ENCODE data around the gene UBN2.

UBN2 gene

GRCh38 chr7:139329119-139329518 is 98.1 kb downstream of the UBN2 start:
- no peak overlapping the region for H3K27ac ChIP-seq (ENCODE audit: extremely low read depth, low read depth, low read length)
- H3K4me3 ChIP-seq (ENCODE audit: low read depth, low read length), result no peak overlapping the region
- CTCF ChIA-PET, result interaction anchor here (1.6 to 2.3 kb wide), 2 partner anchors 8 to 10 kb away, joined by 4 to 5 read pairs; no protein-coding TSS in a partner anchor
- no peaks in the 10 kb centered on the region for H3K9me3 ChIP-seq (ENCODE audit: control insufficient read depth, insufficient read depth, low read depth, low read length)
- no peaks in the 10 kb centered on the region for H3K36me3 ChIP-seq (ENCODE audit: control insufficient read depth in 2 of 2, insufficient read depth in 1 of 2, low read length in 2 of 2)
- H3K4me1 ChIP-seq (ENCODE audit: control insufficient read depth, insufficient read depth, low read length), result no peaks in the 10 kb centered on the region
- POLR2A ChIA-PET, result no interaction called here
- TF ChIP-seq ZNF677 (tag by site-specific recombination; IDR thresholded peaks at IDR 0.05), result peak; percentile 76
- no peak for TF ChIP-seq ZNF610 (tag by site-specific recombination; IDR thresholded peaks at IDR 0.05; ENCODE audit: borderline replicate concordance)
- TF ChIP-seq BCL6B (tag by site-specific recombination; IDR thresholded peaks at IDR 0.05), result no peak

- H3K27ac ChIP-seq (ENCODE audit: extremely low read depth, low read depth, low read length), result no peak overlapping the region
- no peaks in the 10 kb centered on the region for H3K36me3 ChIP-seq (ENCODE audit: control insufficient read depth in 2 of 2, insufficient read depth in 1 of 2, low read length in 2 of 2)
- no peak overlapping the region for H3K4me3 ChIP-seq (ENCODE audit: low read depth, low read length)
- CTCF ChIA-PET, result interaction anchor here (1.0 to 2.3 kb wide), 3 partner anchors 9 to 10 kb away, joined by 3 to 5 read pairs (median 4); no protein-coding TSS in a partner anchor
- TF ChIP-seq ZNF184 (tag by site-specific recombination; IDR thresholded peaks at IDR 0.05) (no peak), GLI2 (tag by site-specific recombination; IDR thresholded peaks at IDR 0.05; ENCODE audit: borderline replicate concordance, low read depth) (no peak), ZNF473 (tag by site-specific recombination; IDR thresholded peaks at IDR 0.05) (no peak), KLF1 (tag by site-specific recombination; IDR thresholded peaks at IDR 0.05) (no peak), PRDM2 (tag by site-specific recombination; IDR thresholded peaks at IDR 0.05; ENCODE audit: borderline replicate concordance) (no peak), ZNF221 (tag by site-specific recombination; IDR thresholded peaks at IDR 0.05; ENCODE audit: borderline replicate concordance) (no peak), ZNF658 (tag by site-specific recombination; IDR thresholded peaks at IDR 0.05) (no peak), ZNF394 (tag by site-specific recombination; IDR thresholded peaks at IDR 0.05; ENCODE audit: borderline replicate concordance) (no peak), ZBTB21 (tag by site-specific recombination; IDR thresholded peaks at IDR 0.05) (no peak), ZNF624 (tag by site-specific recombination; IDR thresholded peaks at IDR 0.05) (no peak), ZNF239 (tag by site-specific recombination; IDR thresholded peaks at IDR 0.05) (no peak), ZNF211 (tag by site-specific recombination; IDR thresholded peaks at IDR 0.05; ENCODE audit: low read depth) (no peak), ZNF560 (tag by site-specific recombination; IDR thresholded peaks at IDR 0.05; ENCODE audit: borderline replicate concordance) (no peak), ZNF37A (tag by site-specific recombination; IDR thresholded peaks at IDR 0.05) (no peak), EGR2 (tag by site-specific recombination; IDR thresholded peaks at IDR 0.05; ENCODE audit: low read depth) (no peak), ZNF629 (tag by site-specific recombination; IDR thresholded peaks at IDR 0.05) (no peak), ZNF391 (tag by site-specific recombination; IDR thresholded peaks at IDR 0.05; ENCODE audit: borderline replicate concordance, low read depth) (no peak), PRDM6 (tag by site-specific recombination; IDR thresholded peaks at IDR 0.05) (no peak), REST (tag by site-specific recombination; IDR thresholded peaks at IDR 0.05) (no peak)
- POLR2A ChIA-PET, result interaction anchor here (0.6 to 0.7 kb wide), 2 partner anchors 10 to 643 kb away, joined by 3 read pairs; no protein-coding TSS in a partner anchor
- no peaks in the 10 kb centered on the region for H3K4me1 ChIP-seq (ENCODE audit: control insufficient read depth, insufficient read depth, low read length)
- H3K9me3 ChIP-seq (ENCODE audit: control insufficient read depth, insufficient read depth, low read depth, low read length), result no peaks in the 10 kb centered on the region
Observed at GRCh38 chr7:139330333-139331030, 99.4 kb downstream of the UBN2 start.
